Measurements from ENCODE around the gene ITPR1. TPM values are rescaled to one million over a fixed set of nuclear protein-coding genes. Genes with fewer than 3 reads are reported as not detected.
A peak's percentile ranks its signal among the peaks of the same experiment; 100 is the strongest.

The ITPR1 gene
- total RNA-seq, 1 experiment from 2014 or later: 16.7 TPM

DNA sequence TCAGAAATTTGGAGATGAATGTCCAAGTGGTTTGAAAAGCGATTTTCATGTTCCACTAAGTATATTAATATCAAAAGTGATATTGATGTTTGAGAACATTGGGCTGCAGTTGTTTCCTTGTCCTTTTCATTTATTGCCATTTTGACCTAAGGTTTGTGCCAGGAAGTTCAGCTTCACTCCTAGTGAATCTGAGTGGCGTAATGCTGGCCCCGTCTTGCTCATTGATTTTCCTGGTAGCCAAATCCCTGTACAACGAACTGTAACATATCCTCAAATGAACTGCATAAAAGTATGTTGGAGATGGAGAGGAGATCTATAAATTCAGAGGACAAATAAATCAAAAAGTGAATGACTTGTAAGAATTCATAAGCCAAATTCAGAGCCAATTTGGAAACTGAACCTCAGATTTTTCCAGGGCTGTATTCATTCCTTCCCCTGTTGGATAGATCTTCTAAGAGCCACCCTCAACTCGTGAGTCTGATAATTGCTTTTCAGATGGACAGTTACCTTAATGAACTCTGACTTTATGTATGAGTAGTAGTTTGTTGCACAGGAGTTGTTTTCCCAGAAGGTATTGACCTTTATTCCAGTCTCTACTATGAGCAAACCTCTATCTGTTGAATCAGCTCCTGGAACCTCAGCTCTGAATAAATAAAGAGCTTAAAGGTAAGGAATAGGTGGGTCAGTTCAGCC lies 72.8 kb downstream of the ITPR1 start:
- DNase-seq (ENCODE audit: low read depth): no peak

DNA sequence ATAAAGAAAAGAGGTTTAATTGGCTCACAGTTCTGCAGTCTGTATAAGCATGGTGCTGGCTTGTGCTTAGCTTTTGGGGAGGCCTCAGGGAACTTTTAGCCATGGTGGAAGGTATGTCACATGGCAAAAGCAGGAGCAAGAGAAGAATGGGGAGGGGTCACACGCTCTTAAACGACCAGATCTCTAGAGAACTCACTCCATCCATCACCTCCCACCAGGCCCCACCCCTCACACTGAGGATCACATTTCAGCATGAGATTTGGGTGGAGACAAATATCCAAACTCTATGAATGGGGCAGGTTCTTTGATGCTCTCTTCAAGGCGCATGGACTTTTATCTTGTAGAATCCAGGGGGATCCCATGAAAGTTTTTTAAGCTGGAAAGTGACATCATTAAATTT lies 75.7 kb downstream of the ITPR1 start:
- DNase-seq (ENCODE audit: low read depth): no peak

GRCh38 chr3:4570840-4571621 lies 77.9 kb downstream of the ITPR1 start:
- no peak for DNase-seq (ENCODE audit: low read depth)

- DNase-seq (ENCODE audit: low read depth): peak; percentile 52
Observed at GRCh38 chr3:4571690-4572334, 78.7 kb downstream of the ITPR1 start.

- DNase-seq (ENCODE audit: low read depth): no peak
Observed at GRCh38 chr3:4573153-4573552, 80.0 kb downstream of the ITPR1 start.

- DNase-seq (ENCODE audit: low read depth): no peak
Observed at GRCh38 chr3:4574426-4574965, 81.3 kb downstream of the ITPR1 start.

GRCh38 chr3:4575381-4575780 lies 82.2 kb downstream of the ITPR1 start:
- DNase-seq (ENCODE audit: low read depth): no peak

DNA sequence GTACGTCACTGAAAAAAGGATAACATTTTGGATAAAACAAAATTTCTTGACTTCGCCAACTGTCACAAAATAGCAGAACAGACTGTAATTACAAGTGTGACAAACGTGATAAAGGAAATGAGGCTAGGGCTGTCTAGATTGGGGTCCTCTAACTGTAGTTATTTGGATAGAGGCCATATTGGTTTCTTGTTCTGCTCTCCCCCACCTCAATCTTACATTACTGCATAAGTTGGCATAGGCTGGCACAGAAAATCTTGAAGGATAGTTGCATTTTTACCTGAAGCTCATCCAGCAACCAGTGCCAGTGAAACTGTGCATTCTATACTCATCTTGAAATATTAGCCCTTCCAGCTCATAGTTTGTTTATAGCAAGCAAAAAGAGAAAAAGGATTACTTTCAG lies 84.6 kb downstream of the ITPR1 start:
- DNase-seq (ENCODE audit: low read depth): no peak

DNA sequence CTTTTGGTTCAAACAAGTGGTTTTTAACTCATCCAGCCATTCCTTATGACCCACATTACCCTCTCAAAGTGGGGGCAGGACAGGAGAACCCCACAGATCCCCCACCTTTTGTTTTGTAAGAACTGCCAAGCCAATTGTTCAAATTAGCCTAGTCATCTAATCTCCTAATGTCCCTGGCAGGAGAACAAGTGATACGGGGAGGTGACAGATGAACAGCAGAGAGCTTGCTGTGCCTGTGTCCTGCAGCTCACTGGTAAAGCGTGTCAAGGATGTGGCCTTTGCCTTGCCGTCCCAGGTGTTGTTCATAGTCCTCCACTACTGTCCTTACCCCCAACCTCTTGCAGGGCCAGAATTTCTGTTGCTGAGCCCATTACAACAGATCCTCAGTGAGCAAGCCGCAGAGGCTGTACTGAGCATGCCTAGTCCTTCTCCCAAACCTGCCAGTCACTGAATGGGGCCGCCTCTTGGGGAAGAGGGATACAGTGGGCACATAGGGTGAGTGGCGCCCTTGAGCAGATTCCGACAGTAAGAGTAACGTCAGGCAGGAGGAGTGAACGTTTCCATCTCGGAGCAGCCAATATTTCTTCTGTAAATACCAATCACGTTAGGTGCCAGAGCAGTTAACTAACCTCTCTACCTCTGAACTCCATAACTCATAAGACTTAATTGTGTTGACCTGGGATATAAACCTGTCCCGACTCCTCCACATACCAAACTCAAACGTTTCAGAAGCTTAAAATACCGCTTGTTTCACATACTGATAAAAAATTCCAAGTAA lies 87.4 kb downstream of the ITPR1 start:
- DNase-seq (ENCODE audit: low read depth): no peak

GRCh38 chr3:4581124-4581424 lies 87.9 kb downstream of the ITPR1 start:
- no peak for DNase-seq (ENCODE audit: low read depth)

DNA sequence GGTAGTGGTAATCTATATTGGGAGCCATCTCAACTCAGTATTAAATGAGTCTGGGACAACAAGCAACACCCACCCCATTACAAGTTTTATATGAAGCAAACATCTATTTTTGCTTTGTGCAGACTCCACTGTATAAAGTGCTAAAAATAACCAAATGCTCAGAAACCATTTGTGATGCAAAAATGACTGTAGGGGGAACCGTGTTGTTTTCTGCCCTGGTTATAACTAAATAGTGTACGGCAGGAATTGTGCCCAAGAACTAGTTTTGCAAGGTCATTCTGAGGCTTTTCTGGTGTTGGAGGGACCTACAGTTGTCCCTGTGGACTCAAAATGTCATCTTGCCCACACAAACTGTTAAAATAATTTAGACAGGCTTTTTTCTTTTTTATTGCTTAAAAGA lies 88.3 kb downstream of the ITPR1 start:
- DNase-seq (ENCODE audit: low read depth): no peak

DNA sequence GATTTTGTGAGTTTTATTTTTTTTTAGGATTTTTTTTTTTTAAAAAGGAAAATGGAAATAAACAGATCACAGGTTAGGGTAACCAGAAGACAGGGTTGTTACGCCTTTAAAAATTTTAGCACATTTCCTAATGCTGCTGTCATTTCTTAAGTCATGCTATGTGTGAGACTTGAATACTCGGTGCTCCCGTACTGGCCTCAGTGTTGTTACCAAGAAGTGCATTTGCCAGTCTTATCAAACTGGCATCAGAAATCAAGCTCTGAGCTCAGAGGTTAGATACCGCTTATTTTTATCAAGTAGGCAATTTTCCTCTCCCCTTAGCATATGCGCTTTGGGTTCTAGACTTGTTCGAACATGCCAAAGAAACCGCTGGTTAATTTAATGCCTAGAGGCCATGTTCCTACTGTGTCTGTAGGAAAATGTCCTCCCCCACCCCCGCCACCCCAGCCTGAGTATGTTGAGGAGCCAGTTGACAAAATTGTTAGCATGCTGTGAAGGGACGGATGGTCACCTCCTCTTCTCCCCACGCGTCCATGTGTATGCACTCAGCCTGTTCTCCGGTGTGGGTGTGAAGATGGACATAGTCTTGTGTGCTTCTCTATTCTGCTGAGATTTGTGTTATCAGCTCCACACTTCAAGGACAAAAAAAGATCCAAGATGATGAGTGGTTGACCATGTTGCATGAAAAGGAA lies 88.9 kb downstream of the ITPR1 start:
- no peak for DNase-seq (ENCODE audit: low read depth)

- DNase-seq (ENCODE audit: low read depth): no peak
Observed at GRCh38 chr3:4582624-4583023, 89.5 kb downstream of the ITPR1 start.

- no peak for DNase-seq (ENCODE audit: low read depth)
Observed at GRCh38 chr3:4583416-4583815, 90.3 kb downstream of the ITPR1 start.

- DNase-seq (ENCODE audit: low read depth): peak; percentile 72
Observed at GRCh38 chr3:4584456-4585249, 91.5 kb downstream of the ITPR1 start.

DNA sequence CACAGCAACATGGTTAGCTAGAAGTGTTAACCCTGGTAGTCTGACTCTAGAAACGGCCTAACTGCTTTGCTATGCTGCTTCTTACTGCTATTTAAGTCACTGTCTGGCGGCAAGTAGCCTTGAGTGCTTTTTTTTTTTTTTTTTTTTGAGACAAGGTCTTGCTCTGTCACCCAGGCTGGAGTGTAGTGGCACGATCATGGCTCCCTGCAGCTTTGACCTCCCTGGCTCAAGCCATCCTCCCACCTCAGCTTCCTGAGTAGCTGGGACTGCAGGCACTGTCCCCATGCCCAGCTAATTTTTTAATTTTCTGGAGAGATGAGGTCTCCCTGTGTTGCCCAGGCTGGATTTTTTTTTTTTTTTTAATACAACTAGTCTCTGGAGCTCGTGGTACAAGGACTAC lies 93.2 kb downstream of the ITPR1 start:
- DNase-seq (ENCODE audit: low read depth): no peak

DNA sequence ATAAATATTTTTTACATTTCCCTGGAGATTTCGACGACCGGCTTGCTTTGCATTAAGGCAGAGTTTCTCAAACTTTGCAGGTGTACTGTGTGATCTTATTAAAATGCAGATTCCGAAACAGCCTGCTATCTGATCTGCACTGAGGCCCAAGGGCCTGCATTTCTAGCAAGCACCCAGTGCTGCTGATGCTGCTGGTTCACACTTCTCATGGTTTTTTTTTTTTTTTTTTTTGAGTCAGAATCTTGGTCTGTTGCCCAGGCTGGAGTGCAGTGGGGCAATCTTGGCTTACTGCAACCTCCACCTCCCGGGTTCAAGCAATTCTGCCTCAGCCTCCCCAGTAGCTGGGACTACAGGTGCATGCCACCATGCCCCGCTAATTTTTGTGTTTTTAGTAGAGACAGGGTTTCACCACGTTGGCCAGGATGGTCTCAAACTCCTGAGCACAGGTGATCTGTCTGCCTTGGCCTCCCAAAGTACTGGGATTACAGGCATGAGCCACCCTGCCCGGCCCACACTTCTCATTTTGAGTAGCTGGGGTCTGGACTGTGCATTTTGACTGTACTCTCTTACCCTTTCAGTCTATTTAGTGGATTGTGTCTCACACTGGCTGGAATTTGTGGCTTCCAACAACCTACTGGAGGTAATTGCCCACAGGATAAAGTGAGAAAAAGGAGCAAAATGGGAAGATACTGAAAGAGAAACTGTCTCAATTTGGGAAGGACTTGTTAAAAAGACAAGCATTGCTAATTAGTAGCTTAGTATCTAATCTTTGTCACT lies 94.1 kb downstream of the ITPR1 start:
- DNase-seq (ENCODE audit: low read depth): peak; percentile 44

GRCh38 chr3:4587838-4588105 lies 94.6 kb downstream of the ITPR1 start:
- DNase-seq (ENCODE audit: low read depth): no peak

DNA sequence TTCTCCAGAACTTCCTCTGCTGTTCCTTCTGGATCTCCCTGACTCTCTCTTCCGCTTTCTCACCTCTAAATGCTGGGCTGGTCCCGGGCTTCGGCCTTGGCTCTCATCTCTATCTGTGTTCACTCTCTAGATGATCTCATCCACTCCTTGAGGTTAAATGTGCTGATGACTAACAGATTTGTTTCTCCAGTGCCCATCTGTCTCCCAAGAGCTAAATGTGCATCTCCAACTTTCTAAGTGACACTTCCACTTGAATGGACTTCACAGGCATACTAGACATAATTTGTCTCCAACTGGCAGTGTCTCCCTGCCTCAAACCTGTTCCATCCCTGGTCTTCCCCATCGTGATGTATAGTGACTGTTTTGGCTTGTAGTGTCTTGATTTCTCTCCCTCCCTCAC lies 95.3 kb downstream of the ITPR1 start:
- peak; percentile 83 for DNase-seq (ENCODE audit: low read depth)
